ENCODE data around the gene CTPS1.

- TF ChIP-seq CTCF (IDR thresholded peaks at IDR 0.05) (no peak), POLR2A (IDR thresholded peaks at IDR 0.05) (no peak)
Measured at GRCh38 chr1:40945491-40945973, 34.0 kb upstream of the CTPS1 start.

All from Peyer's patch (tissue), 4 donors.